ENCODE data around the gene ELN.

GRCh38 chr7:74059681-74060588 is 32.0 kb downstream of the ELN start:
- no peak for TF ChIP-seq CTCF (conservative IDR thresholded peaks at IDR 0.05; ENCODE audit: low read depth, low read length)
- TF ChIP-seq EZH2 (IDR thresholded peaks at IDR 0.05; ENCODE audit: borderline replicate concordance, low read depth, low read length, poor library complexity, severe bottlenecking): no peak
